H7 (cell line): Measurements from ENCODE around the gene AGBL1. TPM values are rescaled to one million over a fixed set of nuclear protein-coding genes. Genes with fewer than 3 reads are reported as not detected.
A peak's percentile ranks its signal among the peaks of the same experiment; 100 is the strongest.

ENCODE experiments used
- DNase-seq: peaks from one replicate; pipeline ENCODE4 v3.0.0; 2012
- H3K27me3 ChIP-seq: 2 replicates; pipeline ENCODE4 v1.6.0; 2011; ENCODE audit warnings: mild to moderate bottlenecking, low read length; ENCODE audit not compliant: control insufficient read depth, insufficient read depth
- H3K36me3 ChIP-seq: replicated peaks from 2 replicates; pipeline ENCODE4 v1.5.1; 2011; ENCODE audit warnings: low read length; ENCODE audit not compliant: control insufficient read depth, insufficient read depth
- H3K4me3 ChIP-seq: 2 replicates; pipeline ENCODE4 v1.5.1; 2011; ENCODE audit warnings: low read depth, mild to moderate bottlenecking, control low read depth, low read length, moderate library complexity; ENCODE audit not compliant: insufficient read depth
- total RNA-seq: library from RNA; depleted of rRNA; stranded (reverse); fragments of >200 nt; shearing (Covaris generic); gene quantifications from 2 replicates; pipeline ENCODE4 v1.2.3, GENCODE V29; 2014

Gene AGBL1
- total RNA-seq, 1 experiment from 2014 or later: not detected

GRCh38 chr15:86327230-86327865 lies 247.7 kb downstream of the AGBL1 start:
- DNase-seq: no peak
- no peak overlapping the region for H3K4me3 ChIP-seq
- no peaks in the 10 kb centered on the region for H3K27me3 ChIP-seq
- H3K36me3 ChIP-seq: no peaks in the 10 kb centered on the region

- DNase-seq: no peak
- H3K4me3 ChIP-seq: no peak overlapping the region
- H3K27me3 ChIP-seq: no peaks in the 10 kb centered on the region
- no peaks in the 10 kb centered on the region for H3K36me3 ChIP-seq
These were observed 249.0 kb downstream of the AGBL1 start for GRCh38 chr15:86328658-86329057.

- DNase-seq: no peak
- Histone ChIP-seq H3K4me3 (no peak overlapping the region), H3K36me3 (no peaks in the 10 kb centered on the region), H3K27me3 (no peaks in the 10 kb centered on the region)
These were observed 249.8 kb downstream of the AGBL1 start for GRCh38 chr15:86329311-86330013.

- H3K36me3 ChIP-seq: no peaks in the 10 kb centered on the region
- no peak overlapping the region for H3K4me3 ChIP-seq
- H3K27me3 ChIP-seq: no peaks in the 10 kb centered on the region; the same call in 1 of the 2 replicates
- no peak for DNase-seq
These were observed 254.1 kb downstream of the AGBL1 start for GRCh38 chr15:86333819-86334218.

- H3K27me3 ChIP-seq: no peaks in the 10 kb centered on the region; the same call in 1 of the 2 replicates
- no peak for DNase-seq
- H3K36me3 ChIP-seq: no peaks in the 10 kb centered on the region
- H3K4me3 ChIP-seq: no peak overlapping the region
These were observed 256.5 kb downstream of the AGBL1 start for GRCh38 chr15:86336051-86336788.

- H3K27me3 ChIP-seq: no peaks in the 10 kb centered on the region; the same call in 1 of the 2 replicates
- DNase-seq: no peak
- H3K36me3 ChIP-seq: no peaks in the 10 kb centered on the region
- H3K4me3 ChIP-seq: no peak overlapping the region
These were observed 257.4 kb downstream of the AGBL1 start for GRCh38 chr15:86337071-86337470.

- no peaks in the 10 kb centered on the region for H3K36me3 ChIP-seq
- no peak for DNase-seq
These were observed 267.6 kb downstream of the AGBL1 start for GRCh38 chr15:86347245-86347644.

GRCh38 chr15:86349565-86349964 lies 269.9 kb downstream of the AGBL1 start:
- Histone ChIP-seq H3K36me3 (no peaks in the 10 kb centered on the region), H3K4me3 (no peak overlapping the region), H3K27me3 (no peaks in the 10 kb centered on the region)
- no peak for DNase-seq

More at GRCh38 chr15:86347245-86347644, 267.6 kb downstream of the AGBL1 start:
- Histone ChIP-seq H3K4me3 (no peak overlapping the region), H3K27me3 (no peaks in the 10 kb centered on the region)

GRCh38 chr15:86353213-86353612 lies 273.5 kb downstream of the AGBL1 start:
- no peak for DNase-seq
- Histone ChIP-seq H3K36me3 (no peaks in the 10 kb centered on the region), H3K27me3 (no peaks in the 10 kb centered on the region), H3K4me3 (no peak overlapping the region)

GRCh38 chr15:86355361-86355760 lies 275.7 kb downstream of the AGBL1 start:
- DNase-seq: no peak
- H3K4me3 ChIP-seq: no peak overlapping the region
- H3K27me3 ChIP-seq: no peaks in the 10 kb centered on the region
- no peaks in the 10 kb centered on the region for H3K36me3 ChIP-seq

GRCh38 chr15:86355801-86356200 lies 276.1 kb downstream of the AGBL1 start:
- DNase-seq: peak; percentile 10
- H3K27me3 ChIP-seq: no peaks in the 10 kb centered on the region
- no peaks in the 10 kb centered on the region for H3K36me3 ChIP-seq
- H3K4me3 ChIP-seq: no peak overlapping the region

GRCh38 chr15:86362555-86362954 lies 282.9 kb downstream of the AGBL1 start:
- H3K4me3 ChIP-seq: no peak overlapping the region
- no peak for DNase-seq
- no peaks in the 10 kb centered on the region for H3K27me3 ChIP-seq
- H3K36me3 ChIP-seq: no peaks in the 10 kb centered on the region

- Histone ChIP-seq H3K4me3 (no peak overlapping the region), H3K27me3 (no peaks in the 10 kb centered on the region), H3K36me3 (no peaks in the 10 kb centered on the region)
- DNase-seq: no peak
These were observed 293.5 kb downstream of the AGBL1 start for GRCh38 chr15:86373147-86373546.

- H3K4me3 ChIP-seq: no peak overlapping the region
- DNase-seq: no peak
These were observed 296.1 kb downstream of the AGBL1 start for GRCh38 chr15:86375733-86376280.

More at GRCh38 chr15:86375733-86376280, 296.1 kb downstream of the AGBL1 start:
- no peaks in the 10 kb centered on the region for H3K36me3 ChIP-seq
- H3K27me3 ChIP-seq: no peaks in the 10 kb centered on the region
